22Rv1 (cell line): ENCODE data around the gene SMYD1.

ENCODE experiments used
- H3K27ac ChIP-seq: fragments of 450-650 bp; 2 replicates; pipeline ENCODE4 v1.5.1; 2017
- CTCF ChIP-seq: fragments of 450-650 bp; IDR thresholded peaks from 2 replicates; pipeline ENCODE4 v1.5.1; 2017; ENCODE audit warnings: mild to moderate bottlenecking
- ZFX ChIP-seq: fragments of 450-650 bp; IDR thresholded peaks from 2 replicates; pipeline ENCODE4 v1.6.1; 2017; ENCODE audit warnings: antibody characterized with exemption, borderline replicate concordance

SMYD1 gene

GRCh38 chr2:88088999-88089398, 21.4 kb downstream of the SMYD1 start:
- H3K27ac ChIP-seq, result no peak overlapping the region
- no peak for TF ChIP-seq CTCF

GRCh38 chr2:88090446-88091283, 23.0 kb downstream of the SMYD1 start:
- TF ChIP-seq ZFX, result no peak
- no peak for TF ChIP-seq CTCF
- no peak overlapping the region for H3K27ac ChIP-seq

- H3K27ac ChIP-seq, result no peak overlapping the region
- TF ChIP-seq CTCF, result no peak
- no peak for TF ChIP-seq ZFX
Observed at GRCh38 chr2:88091943-88092342, 24.3 kb downstream of the SMYD1 start.

GRCh38 chr2:88092773-88093172, 25.1 kb downstream of the SMYD1 start:
- no peak overlapping the region for H3K27ac ChIP-seq
- TF ChIP-seq CTCF (no peak), ZFX (no peak)

- no peak overlapping the region for H3K27ac ChIP-seq
- no peak for TF ChIP-seq CTCF
- no peak for TF ChIP-seq ZFX
Observed at GRCh38 chr2:88095022-88095421, 27.4 kb downstream of the SMYD1 start.

GRCh38 chr2:88096708-88097107, 29.1 kb downstream of the SMYD1 start:
- H3K27ac ChIP-seq, result no peak overlapping the region
- TF ChIP-seq ZFX (no peak), CTCF (no peak)

- no peak overlapping the region for H3K27ac ChIP-seq
- TF ChIP-seq CTCF (no peak), ZFX (no peak)
Observed at GRCh38 chr2:88097192-88097591, 29.6 kb downstream of the SMYD1 start.
